K562 (cell line): Measurements from ENCODE around the gene MAP4. TPM values are rescaled to one million over a fixed set of nuclear protein-coding genes. Genes with fewer than 3 reads are reported as not detected.

Experiments
- CAMTA2 ChIP-seq: fragments of 250-450 bp; sonication (Bioruptor Pico); conservative IDR thresholded peaks from 2 replicates; pipeline ENCODE4 v1.5.1; 2022
- DIDO1 ChIP-seq: fragments of 450-650 bp; IDR thresholded peaks from 2 replicates; pipeline ENCODE4 v1.6.1; 2016; ENCODE audit warnings: low read depth, missing biosample characterization, missing genetic modification characterization
- ELF4 ChIP-seq: fragments of 450-650 bp; formaldehyde crosslinking; IDR thresholded peaks from 2 replicates; pipeline ENCODE4 v1.4.0; 2022; ENCODE audit warnings: missing genetic modification characterization
- FIP1L1 ChIP-seq: fragments of 200-400 bp; formaldehyde crosslinking; IDR thresholded peaks from 2 replicates; pipeline ENCODE4 v1.6.1; 2018; ENCODE audit warnings: mild to moderate bottlenecking, low read depth, low read length; ENCODE audit not compliant: poor library complexity, severe bottlenecking
- FOXJ2 ChIP-seq: fragments of 200-800 bp; sonication (Bioruptor generic); IDR thresholded peaks from 2 replicates; pipeline ENCODE4 v1.6.1; 2016; ENCODE audit warnings: missing genetic modification characterization, missing compliant biosample characterization
- L3MBTL2 ChIP-seq: fragments of 450-650 bp; IDR thresholded peaks from 2 replicates; pipeline ENCODE4 v1.6.1; 2016; ENCODE audit warnings: mild to moderate bottlenecking, moderate library complexity
- MCM2 ChIP-seq: fragments of 450-650 bp; IDR thresholded peaks from 2 replicates; pipeline ENCODE4 v1.6.1; 2017; ENCODE audit warnings: low read depth, mild to moderate bottlenecking
- MEF2A ChIP-seq: IDR thresholded peaks from 2 replicates; pipeline ENCODE4 v1.6.1; 2011; ENCODE audit warnings: low read depth, mild to moderate bottlenecking, low read length, moderate library complexity; ENCODE audit not compliant: control insufficient read depth
- MEF2D ChIP-seq: conservative IDR thresholded peaks from 2 replicates; pipeline ENCODE4 v1.6.1; 2016; ENCODE audit warnings: low read depth, missing genetic modification characterization, missing compliant biosample characterization
- MTA2 ChIP-seq: fragments of 450-650 bp; IDR thresholded peaks from 2 replicates; pipeline ENCODE4 v1.6.1; 2016; ENCODE audit warnings: low read depth
- NCOA1 ChIP-seq: fragments of 450-650 bp; IDR thresholded peaks from 2 replicates; pipeline ENCODE4 v1.6.1; 2016; ENCODE audit warnings: low read depth
- PHTF2 ChIP-seq: fragments of 250-450 bp; sonication (Bioruptor Pico); IDR thresholded peaks from 2 replicates; pipeline ENCODE4 v1.5.0; 2021; ENCODE audit warnings: mild to moderate bottlenecking
- POU5F1 ChIP-seq: fragments of 150-350 bp; IDR thresholded peaks from 2 replicates; pipeline ENCODE4 v1.6.1; 2014; ENCODE audit warnings: borderline replicate concordance, low read length, low read depth, mild to moderate bottlenecking; ENCODE audit not compliant: partially characterized antibody
- RBM22 ChIP-seq: fragments of 200-400 bp; formaldehyde crosslinking; IDR thresholded peaks from 2 replicates; pipeline ENCODE4 v1.6.1; 2018; ENCODE audit warnings: low read length, low read depth; ENCODE audit not compliant: poor library complexity, severe bottlenecking
- RCOR1 ChIP-seq, 2 experiments: IDR thresholded peaks; 2 replicates each; pipeline ENCODE4 v1.6.1; 2012; ENCODE audit warnings: low read depth in 2 of 2, low read length in 2 of 2, borderline replicate concordance in 1 of 2, improper control_type of control experiment in 1 of 2
- RFX5 ChIP-seq: IDR thresholded peaks from 2 replicates; pipeline ENCODE4 v1.6.1; 2011; ENCODE audit warnings: low read depth, mild to moderate bottlenecking, improper control_type of control experiment, low read length
- SIRT6 ChIP-seq: IDR thresholded peaks from one replicate; pipeline ENCODE4 v1.6.1; 2012; ENCODE audit warnings: low read depth, mild to moderate bottlenecking, control low read depth, inconsistent platforms, low read length, moderate library complexity
- SIX5 ChIP-seq, 2 experiments: IDR thresholded peaks; 2 replicates each; pipeline ENCODE4 v1.6.1; 2011; ENCODE audit warnings: low read length in 2 of 2, borderline replicate concordance in 1 of 2, low read depth in 1 of 2, mild to moderate bottlenecking in 1 of 2, moderate library complexity in 1 of 2; ENCODE audit not compliant: insufficient read depth in 1 of 2
- TRIM28 ChIP-seq: fragments of 450-650 bp; IDR thresholded peaks from 2 replicates; pipeline ENCODE4 v1.6.1; 2017
- ZNF311 ChIP-seq: fragments of 250-450 bp; sonication (Bioruptor Pico); IDR thresholded peaks from 2 replicates; pipeline ENCODE4 v1.4.0; 2020; ENCODE audit warnings: mild to moderate bottlenecking, moderate library complexity
- ZNF507 ChIP-seq: conservative IDR thresholded peaks from 2 replicates; pipeline ENCODE4 v1.6.1; 2017; ENCODE audit warnings: missing genetic modification characterization, missing compliant biosample characterization
- ZNF699 ChIP-seq: fragments of 250-450 bp; sonication (Bioruptor Pico); IDR thresholded peaks from 2 replicates; pipeline ENCODE4 v1.8.0; 2021; ENCODE audit warnings: mild to moderate bottlenecking, moderate library complexity; ENCODE audit not compliant: insufficient replicate concordance
- polyA plus RNA-seq, 8 experiments: library from polyadenylated mRNA; depleted of rRNA in 4 of 8; stranded (reverse) in 5 of 8; unstranded in 3 of 8; fragments of >200 nt; fragmentation: Nextera tagmentation in 2 of 8; fragmentation: Illumina TruSeq in 1 of 8; extraction: Ambion mirVana in 2 of 8; extraction: Trizol in 1 of 8; gene quantifications; 2 replicates each; pipeline versions ENCODE4 v1.2.1 to v1.2.3, GENCODE V29; 2011 to 2014; ENCODE audit warnings: inconsistent platforms in 1 of 8, missing spikeins in 1 of 8
- total RNA-seq, 7 experiments: library from RNA; depleted of rRNA in 6 of 7; stranded (reverse); fragments of >200 nt in 6 of 7; fragmentation: Illumina TruSeq in 2 of 7; extraction: Trizol in 2 of 7; gene quantifications; 2 replicates each; pipeline versions ENCODE4 v1.2.1 to v1.2.3, GENCODE V29; 2011 to 2021; ENCODE audit warnings: low replicate concordance in 1 of 7
- TF ChIP-seq, protein P1 (sequence below): sonication (generic); formaldehyde crosslinking; IDR thresholded peaks from 2 replicates; pipeline ENCODE4 v1.4.0; 2020; ENCODE audit warnings: mild to moderate bottlenecking, missing genetic modification reagents
- TF ChIP-seq, protein P2 (sequence below): fragments of 450-650 bp; formaldehyde crosslinking; IDR thresholded peaks from 2 replicates; pipeline ENCODE4 v1.4.0; 2020; ENCODE audit warnings: mild to moderate bottlenecking, moderate library complexity
- TF ChIP-seq, protein P3 (sequence below): fragments of 450-650 bp; IDR thresholded peaks from 2 replicates; pipeline ENCODE4 v1.6.1; 2014; ENCODE audit warnings: low read depth, mild to moderate bottlenecking, moderate library complexity, borderline replicate concordance

The MAP4 gene
- total and polyA plus RNA-seq, 9 of the 15 experiments (the other 6 are each of a cell fraction or from before 2014, with no cell fraction given) = 13.3 to 141 (median 36.8) TPM

DNA sequence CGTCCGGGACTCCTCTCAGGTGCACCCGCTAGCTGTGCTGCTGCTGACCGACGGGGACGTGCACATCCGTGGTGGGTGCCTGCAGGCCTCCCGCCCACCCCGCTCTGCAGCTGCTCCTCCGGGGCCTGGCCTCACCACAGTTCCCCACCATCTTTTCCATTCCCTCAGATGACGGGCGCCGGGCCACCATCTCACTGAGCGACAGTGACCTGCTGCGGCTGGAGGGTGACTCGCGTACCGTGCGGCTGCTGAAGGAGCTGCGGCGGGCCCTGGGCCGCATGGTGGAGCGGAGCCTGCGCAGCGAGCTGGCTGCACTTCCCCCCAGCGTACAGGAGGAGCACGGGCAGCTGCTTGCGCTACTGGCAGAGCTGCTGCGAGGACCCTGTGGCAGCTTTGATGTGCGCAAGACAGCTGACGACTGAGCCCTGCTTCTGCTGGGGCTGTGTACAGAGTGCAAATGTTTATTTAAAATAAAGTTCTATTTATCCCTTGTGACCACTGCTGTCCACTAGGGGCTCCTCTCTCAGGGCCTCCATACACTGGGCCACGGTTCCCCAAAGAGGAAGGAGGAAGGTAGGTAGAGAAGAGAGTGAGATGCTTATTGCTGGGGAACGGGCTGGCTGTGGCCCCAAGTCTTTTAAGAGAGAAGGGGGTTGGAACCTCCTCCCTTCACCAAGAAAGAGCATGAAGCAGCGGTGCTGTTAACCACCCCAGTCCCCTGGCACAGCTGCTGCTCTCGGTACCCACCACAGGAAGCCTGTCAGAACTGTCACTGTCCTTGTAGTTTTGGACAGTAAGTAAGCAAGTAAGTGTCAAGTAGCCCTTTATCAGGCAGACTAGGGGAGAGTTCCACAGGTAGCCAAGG, 166.3 kb downstream of the MAP4 start (continued):
- TF ChIP-seq RFX5 (no peak), FIP1L1 (peak; percentile 89), ZNF699 (CRISPR knock-in tag) (no peak), MCM2 (no peak), ZNF507 (tag) (no peak), SIX5 (IDR thresholded peaks at IDR 0.05; ENCODE audit: borderline replicate concordance in 1 of 2, insufficient read depth in 1 of 2, low read depth in 1 of 2, low read length in 2 of 2) (no peak), POU5F1 (no peak), MTA2 (no peak), CAMTA2 (CRISPR knock-in tag) (no peak), ELF4 (CRISPR knock-in tag) (no peak), PHTF2 (CRISPR knock-in tag) (no peak), MEF2A (no peak), DIDO1 (tag) (no peak), NCOA1 (no peak), RBM22 (peak; percentile 99), ZNF311 (no peak), L3MBTL2 (no peak), FOXJ2 (tag) (no peak), MEF2D (tag) (no peak), RCOR1 (IDR thresholded peaks at IDR 0.05; ENCODE audit: borderline replicate concordance in 1 of 2, low read depth in 2 of 2, low read length in 2 of 2) (peak in 1 of 2 experiments; percentile 9; a peak in 1 of 4 replicates), SIRT6 (peak; percentile 8), TRIM28 (no peak)
- TF ChIP-seq, protein P1, sequence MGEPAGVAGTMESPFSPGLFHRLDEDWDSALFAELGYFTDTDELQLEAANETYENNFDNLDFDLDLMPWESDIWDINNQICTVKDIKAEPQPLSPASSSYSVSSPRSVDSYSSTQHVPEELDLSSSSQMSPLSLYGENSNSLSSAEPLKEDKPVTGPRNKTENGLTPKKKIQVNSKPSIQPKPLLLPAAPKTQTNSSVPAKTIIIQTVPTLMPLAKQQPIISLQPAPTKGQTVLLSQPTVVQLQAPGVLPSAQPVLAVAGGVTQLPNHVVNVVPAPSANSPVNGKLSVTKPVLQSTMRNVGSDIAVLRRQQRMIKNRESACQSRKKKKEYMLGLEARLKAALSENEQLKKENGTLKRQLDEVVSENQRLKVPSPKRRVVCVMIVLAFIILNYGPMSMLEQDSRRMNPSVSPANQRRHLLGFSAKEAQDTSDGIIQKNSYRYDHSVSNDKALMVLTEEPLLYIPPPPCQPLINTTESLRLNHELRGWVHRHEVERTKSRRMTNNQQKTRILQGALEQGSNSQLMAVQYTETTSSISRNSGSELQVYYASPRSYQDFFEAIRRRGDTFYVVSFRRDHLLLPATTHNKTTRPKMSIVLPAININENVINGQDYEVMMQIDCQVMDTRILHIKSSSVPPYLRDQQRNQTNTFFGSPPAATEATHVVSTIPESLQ = no peak
- TF ChIP-seq, protein P2, sequence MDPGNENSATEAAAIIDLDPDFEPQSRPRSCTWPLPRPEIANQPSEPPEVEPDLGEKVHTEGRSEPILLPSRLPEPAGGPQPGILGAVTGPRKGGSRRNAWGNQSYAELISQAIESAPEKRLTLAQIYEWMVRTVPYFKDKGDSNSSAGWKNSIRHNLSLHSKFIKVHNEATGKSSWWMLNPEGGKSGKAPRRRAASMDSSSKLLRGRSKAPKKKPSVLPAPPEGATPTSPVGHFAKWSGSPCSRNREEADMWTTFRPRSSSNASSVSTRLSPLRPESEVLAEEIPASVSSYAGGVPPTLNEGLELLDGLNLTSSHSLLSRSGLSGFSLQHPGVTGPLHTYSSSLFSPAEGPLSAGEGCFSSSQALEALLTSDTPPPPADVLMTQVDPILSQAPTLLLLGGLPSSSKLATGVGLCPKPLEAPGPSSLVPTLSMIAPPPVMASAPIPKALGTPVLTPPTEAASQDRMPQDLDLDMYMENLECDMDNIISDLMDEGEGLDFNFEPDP = no peak
- TF ChIP-seq, protein P3, sequence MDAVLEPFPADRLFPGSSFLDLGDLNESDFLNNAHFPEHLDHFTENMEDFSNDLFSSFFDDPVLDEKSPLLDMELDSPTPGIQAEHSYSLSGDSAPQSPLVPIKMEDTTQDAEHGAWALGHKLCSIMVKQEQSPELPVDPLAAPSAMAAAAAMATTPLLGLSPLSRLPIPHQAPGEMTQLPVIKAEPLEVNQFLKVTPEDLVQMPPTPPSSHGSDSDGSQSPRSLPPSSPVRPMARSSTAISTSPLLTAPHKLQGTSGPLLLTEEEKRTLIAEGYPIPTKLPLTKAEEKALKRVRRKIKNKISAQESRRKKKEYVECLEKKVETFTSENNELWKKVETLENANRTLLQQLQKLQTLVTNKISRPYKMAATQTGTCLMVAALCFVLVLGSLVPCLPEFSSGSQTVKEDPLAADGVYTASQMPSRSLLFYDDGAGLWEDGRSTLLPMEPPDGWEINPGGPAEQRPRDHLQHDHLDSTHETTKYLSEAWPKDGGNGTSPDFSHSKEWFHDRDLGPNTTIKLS = no peak
